A673 (cell line): Measurements from ENCODE around the gene TOMM34.

Source experiments
- CTCF ChIP-seq: fragments of 300-800, 200-600 bp; sonication (generic); conservative IDR thresholded peaks from 2 replicates; pipeline ENCODE4 v1.5.1; 2017; ENCODE audit warnings: low read depth, mild to moderate bottlenecking, antibody characterized with exemption, low read length, moderate library complexity, mixed read lengths
- EZH2 ChIP-seq: fragments of 200-600 bp; sonication (generic); IDR thresholded peaks from 2 replicates; pipeline ENCODE4 v1.6.1; 2017; ENCODE audit warnings: borderline replicate concordance, low read depth, mild to moderate bottlenecking, mixed read lengths, antibody characterized with exemption, low read length; ENCODE audit not compliant: poor library complexity, severe bottlenecking

GRCh38 chr20:44911264-44911921 lies 48.8 kb downstream of the TOMM34 start:
- TF ChIP-seq CTCF (peak; percentile 38), EZH2 (no peak)
